Metanephros (tissue), 2 donors: ENCODE results near the gene CDS1. TPM values are rescaled to one million over a fixed set of nuclear protein-coding genes. Genes with fewer than 3 reads are reported as not detected.

Experiments used
- small RNA-seq: library from RNA; depleted of rRNA; stranded (forward); fragments of <200 nt; gene quantifications from one replicate; pipeline ENCODE3, GENCODE V24; 2014; ENCODE audit warnings: low replicate concordance
- total RNA-seq: library from RNA; depleted of rRNA; stranded (reverse); fragments of >200 nt; gene quantifications from one replicate; pipeline ENCODE4 v1.2.3, GENCODE V29; 2014

CDS1 gene
- total RNA-seq = 15.6 TPM

DNA sequence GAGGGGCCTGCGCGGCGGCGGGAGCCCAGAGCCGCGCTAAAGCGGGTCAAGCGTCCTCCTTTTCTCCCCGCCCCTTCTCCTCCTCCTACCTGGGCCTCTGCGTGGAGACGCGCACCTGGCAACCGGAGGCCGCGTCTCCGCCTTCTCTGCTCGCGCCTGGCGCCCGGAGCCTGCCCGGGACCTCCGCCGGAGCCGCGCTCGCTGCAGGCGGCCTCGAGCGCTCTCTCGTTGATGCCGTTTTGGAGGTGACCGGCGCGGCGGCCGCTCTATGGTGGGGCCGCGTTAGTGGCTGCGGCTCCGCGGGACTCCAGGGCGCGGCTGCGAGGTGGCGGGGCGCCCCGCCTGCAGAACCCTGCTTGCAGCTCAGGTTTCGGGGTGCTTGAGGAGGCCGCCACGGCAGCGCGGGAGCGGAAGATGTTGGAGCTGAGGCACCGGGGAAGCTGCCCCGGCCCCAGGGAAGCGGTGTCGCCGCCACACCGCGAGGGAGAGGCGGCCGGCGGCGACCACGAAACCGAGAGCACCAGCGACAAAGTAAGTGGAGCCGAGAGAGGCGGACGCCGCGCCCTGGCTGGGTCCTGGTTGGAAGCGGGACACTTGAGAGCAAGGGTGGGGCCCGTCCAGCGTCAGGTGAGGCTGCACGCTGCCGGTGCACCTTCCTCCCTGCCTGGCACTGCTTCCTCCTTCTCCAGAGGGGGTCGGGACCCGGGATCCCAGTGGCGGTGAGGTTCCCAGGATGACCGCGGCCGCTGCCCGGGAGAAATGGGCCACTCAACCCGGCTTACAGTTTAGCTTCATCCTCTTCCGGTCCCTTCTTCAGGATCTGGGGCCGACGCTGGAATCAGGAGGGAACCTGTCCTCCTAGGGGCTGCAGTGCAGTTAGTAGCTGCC lies at the start of gene CDS1:
Gene CDS1, plus strand, starts transcription at position 140 of the 888 bp plus-strand sequence. Its CDS starts 275 bp downstream, at position 415.

Small RNAs within 50 kb of the gene (small RNA-seq; reads per million reads assigned to genes)
- gene RN7SL552P (not detected), gene RPL3P13 (not detected)

Other genes starting within 250 kb of the CDS1 start
- not detected for gene NKX6-1, start 83.8 kb upstream of the CDS1 start, total RNA-seq